NT2/D1 (cell line): ENCODE results near the gene TIMM13.

Experiments
- SUZ12 ChIP-seq: IDR thresholded peaks from 2 replicates; pipeline ENCODE4 v1.6.1; 2011; ENCODE audit not compliant: insufficient read length, insufficient read depth; ENCODE audit errors: extremely low read depth
- YY1 ChIP-seq: IDR thresholded peaks from 2 replicates; pipeline ENCODE4 v1.6.1; 2011; ENCODE audit not compliant: insufficient read length, insufficient read depth

DNA sequence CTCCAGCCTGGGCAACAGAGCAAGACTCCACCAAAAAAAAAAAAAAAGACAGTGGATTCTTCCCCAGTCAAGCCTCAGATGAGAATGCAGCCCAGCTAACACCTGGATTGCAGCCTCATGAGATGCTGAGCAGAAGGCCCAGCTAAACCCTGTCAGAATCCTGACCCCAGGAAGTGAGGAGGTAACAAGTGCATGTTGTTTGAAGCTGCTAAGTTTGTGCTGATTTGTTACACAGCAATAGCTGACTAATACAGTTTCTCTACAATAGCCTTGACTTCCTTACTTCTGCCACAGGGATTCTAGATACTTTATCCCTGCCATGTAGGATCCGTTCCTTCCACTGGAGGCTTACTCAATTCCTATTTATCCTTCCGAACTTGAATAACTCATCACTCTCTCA lies 46.8 kb downstream of the TIMM13 start:
- no peak for TF ChIP-seq YY1
- no peak for TF ChIP-seq SUZ12
